ENCODE measurements around the gene EIF4E3.

Gene EIF4E3

GRCh38 chr3:71728632-71729342 is 3.6 kb upstream of the EIF4E3 start:
- Histone ChIP-seq H4K20me1 (ENCODE audit: insufficient read depth) (no peaks in the 10 kb centered on the region), H3K79me2 (ENCODE audit: insufficient read depth, low read depth) (no peaks in the 10 kb centered on the region), H3K36me3 (ENCODE audit: insufficient read depth) (no peaks in the 10 kb centered on the region), H3K27me3 (ENCODE audit: insufficient read depth, low read depth) (no peaks in the 10 kb centered on the region), H2AFZ (ENCODE audit: low read depth) (no peak overlapping the region), H3K4me1 (ENCODE audit: low read depth, poor library complexity, severe bottlenecking) (no peaks in the 10 kb centered on the region), H3K4me2 (no peak overlapping the region), H3K27ac (no peak overlapping the region), H3K4me3 (IDR thresholded peaks at IDR 0.05; ENCODE audit: insufficient read depth, low read depth, low read length) (no peak overlapping the region), H3K9ac (no peak overlapping the region)
- TF ChIP-seq CTCF (conservative IDR thresholded peaks at IDR 0.05; ENCODE audit: low read depth, low read length) = no peak

GRCh38 chr3:71726146-71726545 is 944 bp upstream of the EIF4E3 start:
- H2AFZ ChIP-seq (ENCODE audit: low read depth) = no peak overlapping the region

GRCh38 chr3:71724584-71725270 is 475 bp downstream of the EIF4E3 start:
- Histone ChIP-seq H3K36me3 (ENCODE audit: insufficient read depth) (no peaks in the 10 kb centered on the region), H3K27ac (no peak overlapping the region), H3K4me3 (IDR thresholded peaks at IDR 0.05; ENCODE audit: insufficient read depth, low read depth, low read length) (peak overlapping the region; percentile 17), H3K27me3 (ENCODE audit: insufficient read depth, low read depth) (no peaks in the 10 kb centered on the region), H3K79me2 (ENCODE audit: insufficient read depth, low read depth) (no peaks in the 10 kb centered on the region), H2AFZ (ENCODE audit: low read depth) (peak overlapping the region; percentile 57), H3K4me2 (peak overlapping the region; percentile 83), H4K20me1 (ENCODE audit: insufficient read depth) (no peaks in the 10 kb centered on the region), H3K9ac (no peak overlapping the region; the same call in 1 of the 2 replicates), H3K4me1 (ENCODE audit: low read depth, poor library complexity, severe bottlenecking) (peaks cover 12% of the 10 kb centered on the region)
- TF ChIP-seq CTCF (conservative IDR thresholded peaks at IDR 0.05; ENCODE audit: low read depth, low read length) = no peak

More at GRCh38 chr3:71726146-71726545, 944 bp upstream of the EIF4E3 start:
- Histone ChIP-seq H3K36me3 (ENCODE audit: insufficient read depth) (no peaks in the 10 kb centered on the region), H3K4me3 (IDR thresholded peaks at IDR 0.05; ENCODE audit: insufficient read depth, low read depth, low read length) (no peak overlapping the region), H3K27ac (no peak overlapping the region), H3K4me1 (ENCODE audit: low read depth, poor library complexity, severe bottlenecking) (peaks cover 12% of the 10 kb centered on the region), H3K9ac (no peak overlapping the region), H3K79me2 (ENCODE audit: insufficient read depth, low read depth) (no peaks in the 10 kb centered on the region), H3K4me2 (no peak overlapping the region), H3K27me3 (ENCODE audit: insufficient read depth, low read depth) (no peaks in the 10 kb centered on the region), H4K20me1 (ENCODE audit: insufficient read depth) (no peaks in the 10 kb centered on the region)
- no peak for TF ChIP-seq CTCF (conservative IDR thresholded peaks at IDR 0.05; ENCODE audit: low read depth, low read length)

- TF ChIP-seq CTCF (conservative IDR thresholded peaks at IDR 0.05; ENCODE audit: low read depth, low read length) = no peak
- Histone ChIP-seq H3K4me3 (IDR thresholded peaks at IDR 0.05; ENCODE audit: insufficient read depth, low read depth, low read length) (peak overlapping the region; percentile 17), H3K9ac (no peak overlapping the region), H3K36me3 (ENCODE audit: insufficient read depth) (no peaks in the 10 kb centered on the region), H4K20me1 (ENCODE audit: insufficient read depth) (no peaks in the 10 kb centered on the region), H3K27ac (no peak overlapping the region), H3K4me1 (ENCODE audit: low read depth, poor library complexity, severe bottlenecking) (peaks cover 12% of the 10 kb centered on the region), H3K4me2 (peak overlapping the region; percentile 83), H3K79me2 (ENCODE audit: insufficient read depth, low read depth) (no peaks in the 10 kb centered on the region), H3K27me3 (ENCODE audit: insufficient read depth, low read depth) (no peaks in the 10 kb centered on the region), H2AFZ (ENCODE audit: low read depth) (peak overlapping the region; percentile 57; the same call in 1 of the 2 replicates)
Observed at GRCh38 chr3:71724171-71724453, 1.1 kb downstream of the EIF4E3 start.

All from KMS-11 (cell line).